Measurements from ENCODE around the gene ANKMY1.

- TF ChIP-seq, protein P1, sequence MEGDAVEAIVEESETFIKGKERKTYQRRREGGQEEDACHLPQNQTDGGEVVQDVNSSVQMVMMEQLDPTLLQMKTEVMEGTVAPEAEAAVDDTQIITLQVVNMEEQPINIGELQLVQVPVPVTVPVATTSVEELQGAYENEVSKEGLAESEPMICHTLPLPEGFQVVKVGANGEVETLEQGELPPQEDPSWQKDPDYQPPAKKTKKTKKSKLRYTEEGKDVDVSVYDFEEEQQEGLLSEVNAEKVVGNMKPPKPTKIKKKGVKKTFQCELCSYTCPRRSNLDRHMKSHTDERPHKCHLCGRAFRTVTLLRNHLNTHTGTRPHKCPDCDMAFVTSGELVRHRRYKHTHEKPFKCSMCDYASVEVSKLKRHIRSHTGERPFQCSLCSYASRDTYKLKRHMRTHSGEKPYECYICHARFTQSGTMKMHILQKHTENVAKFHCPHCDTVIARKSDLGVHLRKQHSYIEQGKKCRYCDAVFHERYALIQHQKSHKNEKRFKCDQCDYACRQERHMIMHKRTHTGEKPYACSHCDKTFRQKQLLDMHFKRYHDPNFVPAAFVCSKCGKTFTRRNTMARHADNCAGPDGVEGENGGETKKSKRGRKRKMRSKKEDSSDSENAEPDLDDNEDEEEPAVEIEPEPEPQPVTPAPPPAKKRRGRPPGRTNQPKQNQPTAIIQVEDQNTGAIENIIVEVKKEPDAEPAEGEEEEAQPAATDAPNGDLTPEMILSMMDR (IDR thresholded peaks at IDR 0.05; ENCODE audit: insufficient read depth, low read length): no peak
- TF ChIP-seq, protein P2, sequence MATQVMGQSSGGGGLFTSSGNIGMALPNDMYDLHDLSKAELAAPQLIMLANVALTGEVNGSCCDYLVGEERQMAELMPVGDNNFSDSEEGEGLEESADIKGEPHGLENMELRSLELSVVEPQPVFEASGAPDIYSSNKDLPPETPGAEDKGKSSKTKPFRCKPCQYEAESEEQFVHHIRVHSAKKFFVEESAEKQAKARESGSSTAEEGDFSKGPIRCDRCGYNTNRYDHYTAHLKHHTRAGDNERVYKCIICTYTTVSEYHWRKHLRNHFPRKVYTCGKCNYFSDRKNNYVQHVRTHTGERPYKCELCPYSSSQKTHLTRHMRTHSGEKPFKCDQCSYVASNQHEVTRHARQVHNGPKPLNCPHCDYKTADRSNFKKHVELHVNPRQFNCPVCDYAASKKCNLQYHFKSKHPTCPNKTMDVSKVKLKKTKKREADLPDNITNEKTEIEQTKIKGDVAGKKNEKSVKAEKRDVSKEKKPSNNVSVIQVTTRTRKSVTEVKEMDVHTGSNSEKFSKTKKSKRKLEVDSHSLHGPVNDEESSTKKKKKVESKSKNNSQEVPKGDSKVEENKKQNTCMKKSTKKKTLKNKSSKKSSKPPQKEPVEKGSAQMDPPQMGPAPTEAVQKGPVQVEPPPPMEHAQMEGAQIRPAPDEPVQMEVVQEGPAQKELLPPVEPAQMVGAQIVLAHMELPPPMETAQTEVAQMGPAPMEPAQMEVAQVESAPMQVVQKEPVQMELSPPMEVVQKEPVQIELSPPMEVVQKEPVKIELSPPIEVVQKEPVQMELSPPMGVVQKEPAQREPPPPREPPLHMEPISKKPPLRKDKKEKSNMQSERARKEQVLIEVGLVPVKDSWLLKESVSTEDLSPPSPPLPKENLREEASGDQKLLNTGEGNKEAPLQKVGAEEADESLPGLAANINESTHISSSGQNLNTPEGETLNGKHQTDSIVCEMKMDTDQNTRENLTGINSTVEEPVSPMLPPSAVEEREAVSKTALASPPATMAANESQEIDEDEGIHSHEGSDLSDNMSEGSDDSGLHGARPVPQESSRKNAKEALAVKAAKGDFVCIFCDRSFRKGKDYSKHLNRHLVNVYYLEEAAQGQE (IDR thresholded peaks at IDR 0.05; ENCODE audit: insufficient replicate concordance, low read depth): no peak
- TF ChIP-seq POLR2AphosphoS5 (IDR thresholded peaks at IDR 0.05; ENCODE audit: low read depth) (no peak), SPI1 (IDR thresholded peaks at IDR 0.05; ENCODE audit: borderline replicate concordance, low read depth) (no peak)
Measured at GRCh38 chr2:240465268-240465764, 92.5 kb downstream of the ANKMY1 start.
